T-helper 2 cell (primary cell): ENCODE results near the gene JADE3.
A peak's percentile ranks its signal among the peaks of the same experiment; 100 is the strongest.
"Not testable (repeated sequence)": the region's sequence is repeated elsewhere in the genome, so short reads cannot be mapped to it uniquely, and the experiment has no call there.

Experiments
- DNase-seq, 5 experiments: peaks; one replicate each; pipeline versions ENCODE4 v3.0.0 to v3.0.0-alpha.2; 2012 to 2022

The JADE3 gene

GRCh38 chrX:46938589-46938988 is 26.4 kb downstream of the JADE3 start:
- no peak for DNase-seq

GRCh38 chrX:46941341-46941740 is 29.1 kb downstream of the JADE3 start:
- no peak for DNase-seq

GRCh38 chrX:46953137-46953527 is 40.9 kb downstream of the JADE3 start:
- DNase-seq: no peak

GRCh38 chrX:46953597-46953996 is 41.4 kb downstream of the JADE3 start:
- DNase-seq: no peak

- DNase-seq: no peak
Measured at GRCh38 chrX:46954716-46955115, 42.5 kb downstream of the JADE3 start.

- not testable (repeated sequence) for DNase-seq
Measured at GRCh38 chrX:46956589-46956988, 44.4 kb downstream of the JADE3 start.

GRCh38 chrX:46957297-46957696 is 45.1 kb downstream of the JADE3 start:
- DNase-seq: no peak

- no peak for DNase-seq
Measured at GRCh38 chrX:46959101-46959500, 46.9 kb downstream of the JADE3 start.

GRCh38 chrX:46959985-46960700 is 47.9 kb downstream of the JADE3 start:
- DNase-seq: no peak

GRCh38 chrX:46961097-46961496 is 48.9 kb downstream of the JADE3 start:
- DNase-seq: no peak

GRCh38 chrX:46961574-46962283 is 49.5 kb downstream of the JADE3 start:
- no peak for DNase-seq

- DNase-seq: peak in 1 of 5 experiments; percentile 40
Measured at GRCh38 chrX:46965125-46965758, 53.0 kb downstream of the JADE3 start.

GRCh38 chrX:46967547-46967946 is 55.3 kb downstream of the JADE3 start:
- DNase-seq: peak in 1 of 5 experiments; percentile 81

GRCh38 chrX:46977046-46977445 is 64.8 kb downstream of the JADE3 start:
- not testable (repeated sequence) for DNase-seq

- DNase-seq: peak; percentile 9 to 78 (median 48)
Measured at GRCh38 chrX:46978341-46979291, 66.4 kb downstream of the JADE3 start.

GRCh38 chrX:46984705-46985104 is 72.5 kb downstream of the JADE3 start:
- DNase-seq: no peak

- DNase-seq: no peak
Measured at GRCh38 chrX:46989548-46989947, 77.3 kb downstream of the JADE3 start.

GRCh38 chrX:46991664-46992063 is 79.4 kb downstream of the JADE3 start:
- no peak for DNase-seq

GRCh38 chrX:46992070-46992469 is 79.8 kb downstream of the JADE3 start:
- DNase-seq: no peak

- no peak for DNase-seq
Measured at GRCh38 chrX:46994096-46994495, 81.9 kb downstream of the JADE3 start.

GRCh38 chrX:47012131-47012530 is 99.9 kb downstream of the JADE3 start:
- DNase-seq: no peak

- no peak for DNase-seq
Measured at GRCh38 chrX:47026198-47026597, 114.0 kb downstream of the JADE3 start.

- peak in 2 of 5 experiments; percentile 2 to 44 for DNase-seq
Measured at GRCh38 chrX:47030339-47030738, 118.1 kb downstream of the JADE3 start.
